ENCODE results near the gene HMGXB4.
"Not testable (repeated sequence)": the region's sequence is repeated elsewhere in the genome, so short reads cannot be mapped to it uniquely, and the experiment has no call there.

Gene HMGXB4

GRCh38 chr22:35229865-35230264 lies 27.4 kb upstream of the HMGXB4 start:
- no peak for DNase-seq (ENCODE audit: extremely low read depth, low read depth)
- no peak for TF ChIP-seq CTCF (IDR thresholded peaks at IDR 0.05; ENCODE audit: low read depth, low read length)

GRCh38 chr22:35230417-35230816 lies 26.9 kb upstream of the HMGXB4 start:
- TF ChIP-seq CTCF (IDR thresholded peaks at IDR 0.05; ENCODE audit: low read depth, low read length), result no peak
- no peak for DNase-seq (ENCODE audit: extremely low read depth, low read depth)

GRCh38 chr22:35230839-35231584 lies 26.3 kb upstream of the HMGXB4 start:
- no peak for TF ChIP-seq CTCF (IDR thresholded peaks at IDR 0.05; ENCODE audit: low read depth, low read length)
- DNase-seq (ENCODE audit: extremely low read depth, low read depth), result no peak

GRCh38 chr22:35231585-35232084 lies 25.7 kb upstream of the HMGXB4 start:
- TF ChIP-seq CTCF (IDR thresholded peaks at IDR 0.05; ENCODE audit: low read depth, low read length), result peak; percentile 91
- DNase-seq (ENCODE audit: extremely low read depth, low read depth), result peak; percentile 5

- DNase-seq (ENCODE audit: extremely low read depth, low read depth), result not testable (repeated sequence)
Observed at GRCh38 chr22:35238749-35239148, 18.5 kb upstream of the HMGXB4 start.

- DNase-seq (ENCODE audit: extremely low read depth, low read depth), result not testable (repeated sequence)
Observed at GRCh38 chr22:35244507-35244906, 12.8 kb upstream of the HMGXB4 start.

- TF ChIP-seq CTCF (IDR thresholded peaks at IDR 0.05; ENCODE audit: low read depth, low read length), result no peak
- no peak for DNase-seq (ENCODE audit: extremely low read depth, low read depth)
Observed at GRCh38 chr22:35250156-35250555, 7.1 kb upstream of the HMGXB4 start.

- no peak for TF ChIP-seq CTCF (IDR thresholded peaks at IDR 0.05; ENCODE audit: low read depth, low read length)
- no peak for DNase-seq (ENCODE audit: extremely low read depth, low read depth)
Observed at GRCh38 chr22:35253946-35254345, 3.3 kb upstream of the HMGXB4 start.

All from AG09319 (cell line).